BLaER1 (cell line): ENCODE measurements around the gene CD180.

Experiments used
- H3K27ac ChIP-seq: shearing (Covaris generic); formaldehyde crosslinking; 2 replicates; pipeline ENCODE4 v1.8.1; 2022
- H3K27me3 ChIP-seq: shearing (Covaris generic); formaldehyde crosslinking; 2 replicates; pipeline ENCODE4 v1.8.1; 2022
- H3K36me3 ChIP-seq: shearing (Covaris generic); formaldehyde crosslinking; 2 replicates; pipeline ENCODE4 v1.8.1; 2022
- H3K4me1 ChIP-seq: shearing (Covaris generic); formaldehyde crosslinking; 2 replicates; pipeline ENCODE4 v1.8.1; 2022
- H3K4me2 ChIP-seq: shearing (Covaris generic); formaldehyde crosslinking; 2 replicates; pipeline ENCODE4 v1.8.1; 2022
- H3K4me3 ChIP-seq: shearing (Covaris generic); formaldehyde crosslinking; 2 replicates; pipeline ENCODE4 v1.8.1; 2022
- H3K9ac ChIP-seq: shearing (Covaris generic); formaldehyde crosslinking; 2 replicates; pipeline ENCODE4 v1.8.1; 2022
- H3K9me3 ChIP-seq: shearing (Covaris generic); formaldehyde crosslinking; 2 replicates; pipeline ENCODE4 v1.8.1; 2022
- H4K20me1 ChIP-seq: shearing (Covaris generic); formaldehyde crosslinking; 2 replicates; pipeline ENCODE4 v1.8.1; 2022
- Cebpa-rat ChIP-seq: shearing (Covaris generic); IDR thresholded peaks from 2 replicates; pipeline ENCODE4 v1.8.1; 2022

CD180 gene

GRCh38 chr5:67235399-67236110, 39.0 kb upstream of the CD180 start:
- Histone ChIP-seq H3K36me3 (no peaks in the 10 kb centered on the region), H3K9me3 (no peaks in the 10 kb centered on the region), H3K27ac (no peak overlapping the region), H3K4me2 (0 out of 2 replicates have a peak overlapping the region, but pooled peaks have one; percentile 18), H4K20me1 (no peaks in the 10 kb centered on the region), H3K27me3 (no peaks in the 10 kb centered on the region), H3K4me1 (peaks cover 9% of the 10 kb centered on the region), H3K4me3 (no peak overlapping the region), H3K9ac (no peak overlapping the region)
- no peak for TF ChIP-seq Cebpa-rat

- no peak for TF ChIP-seq Cebpa-rat
- H4K20me1 ChIP-seq = no peaks in the 10 kb centered on the region
- H3K4me2 ChIP-seq = peak overlapping the region; percentile 18; the same call in 1 of the 2 replicates
- H3K4me1 ChIP-seq = peaks cover 9% of the 10 kb centered on the region
- H3K4me3 ChIP-seq = no peak overlapping the region
- no peaks in the 10 kb centered on the region for H3K9me3 ChIP-seq
- no peak overlapping the region for H3K27ac ChIP-seq
- no peak overlapping the region for H3K9ac ChIP-seq
- no peaks in the 10 kb centered on the region for H3K27me3 ChIP-seq
- H3K36me3 ChIP-seq = no peaks in the 10 kb centered on the region
Observed at GRCh38 chr5:67234671-67235176, 38.1 kb upstream of the CD180 start.

- H3K27ac ChIP-seq = no peak overlapping the region
- H3K36me3 ChIP-seq = no peaks in the 10 kb centered on the region
- no peak overlapping the region for H3K4me3 ChIP-seq
- no peaks in the 10 kb centered on the region for H3K27me3 ChIP-seq
- no peak overlapping the region for H3K9ac ChIP-seq
- no peak for TF ChIP-seq Cebpa-rat
- peaks cover 9% of the 10 kb centered on the region for H3K4me1 ChIP-seq
- H4K20me1 ChIP-seq = no peaks in the 10 kb centered on the region
- no peaks in the 10 kb centered on the region for H3K9me3 ChIP-seq
- no peak overlapping the region for H3K4me2 ChIP-seq
Observed at GRCh38 chr5:67233075-67233474, 36.5 kb upstream of the CD180 start.

GRCh38 chr5:67223211-67223610, 26.6 kb upstream of the CD180 start:
- H3K4me2 ChIP-seq = peak overlapping the region; percentile 81; the same call in 1 of the 2 replicates
- no peaks in the 10 kb centered on the region for H3K27me3 ChIP-seq
- H3K9me3 ChIP-seq = no peaks in the 10 kb centered on the region
- no peak for TF ChIP-seq Cebpa-rat
- H3K27ac ChIP-seq = no peak overlapping the region
- H3K36me3 ChIP-seq = no peaks in the 10 kb centered on the region
- H3K9ac ChIP-seq = no peak overlapping the region
- no peak overlapping the region for H3K4me3 ChIP-seq
- peaks cover 38% of the 10 kb centered on the region for H3K4me1 ChIP-seq
- no peaks in the 10 kb centered on the region for H4K20me1 ChIP-seq

GRCh38 chr5:67222243-67223025, 25.8 kb upstream of the CD180 start:
- no peak overlapping the region for H3K4me3 ChIP-seq
- no peaks in the 10 kb centered on the region for H3K27me3 ChIP-seq
- H3K27ac ChIP-seq = no peak overlapping the region
- no peaks in the 10 kb centered on the region for H3K9me3 ChIP-seq
- no peak for TF ChIP-seq Cebpa-rat
- H3K36me3 ChIP-seq = no peaks in the 10 kb centered on the region
- H3K4me1 ChIP-seq = peaks cover 38% of the 10 kb centered on the region
- H4K20me1 ChIP-seq = no peaks in the 10 kb centered on the region
- peak overlapping the region; percentile 13; the same call in 1 of the 2 replicates for H3K9ac ChIP-seq
- peak overlapping the region; percentile 81 for H3K4me2 ChIP-seq

- Histone ChIP-seq H3K4me3 (no peak overlapping the region), H3K27me3 (no peaks in the 10 kb centered on the region), H3K9me3 (no peaks in the 10 kb centered on the region), H4K20me1 (no peaks in the 10 kb centered on the region), H3K36me3 (no peaks in the 10 kb centered on the region), H3K27ac (no peak overlapping the region), H3K4me2 (peak overlapping the region; percentile 81), H3K4me1 (peaks cover 44% of the 10 kb centered on the region), H3K9ac (peak overlapping the region; percentile 13; the same call in 1 of the 2 replicates)
- TF ChIP-seq Cebpa-rat = no peak
Observed at GRCh38 chr5:67221487-67222242, 25.1 kb upstream of the CD180 start.

- H3K4me2 ChIP-seq = peak overlapping the region; percentile 80
- no peaks in the 10 kb centered on the region for H3K36me3 ChIP-seq
- H3K4me1 ChIP-seq = peaks cover 41% of the 10 kb centered on the region
- peak overlapping the region; percentile 83 for H3K27ac ChIP-seq
- H3K4me3 ChIP-seq = no peak overlapping the region
- H4K20me1 ChIP-seq = no peaks in the 10 kb centered on the region
- no peak for TF ChIP-seq Cebpa-rat
- H3K27me3 ChIP-seq = no peaks in the 10 kb centered on the region
- H3K9ac ChIP-seq = no peak overlapping the region
- H3K9me3 ChIP-seq = no peaks in the 10 kb centered on the region
Observed at GRCh38 chr5:67216564-67216963, 20.0 kb upstream of the CD180 start.

- H3K9me3 ChIP-seq = no peaks in the 10 kb centered on the region
- no peaks in the 10 kb centered on the region for H4K20me1 ChIP-seq
- peaks cover 33% of the 10 kb centered on the region for H3K4me1 ChIP-seq
- H3K27me3 ChIP-seq = no peaks in the 10 kb centered on the region
- H3K9ac ChIP-seq = peak overlapping the region; percentile 62
- no peak for TF ChIP-seq Cebpa-rat
- H3K4me2 ChIP-seq = peak overlapping the region; percentile 80
- H3K36me3 ChIP-seq = no peaks in the 10 kb centered on the region
- peak overlapping the region; percentile 83 for H3K27ac ChIP-seq
- H3K4me3 ChIP-seq = no peak overlapping the region
Observed at GRCh38 chr5:67215519-67216471, 19.2 kb upstream of the CD180 start.
